SK-N-SH treated with all-trans-retinoic acid at 6 μM for 48 hours (cell line): ENCODE measurements around the gene RBPMS2.
"Not testable (repeated sequence)": the region's sequence is repeated elsewhere in the genome, so short reads cannot be mapped to it uniquely, and the experiment has no call there.

Source experiments
- ARNTL ChIP-seq: fragments of 450-650 bp; formaldehyde crosslinking; IDR thresholded peaks from 2 replicates; pipeline ENCODE4 v1.5.0; 2020; ENCODE audit warnings: low read depth, mild to moderate bottlenecking, moderate library complexity, borderline replicate concordance
- CSDC2 ChIP-seq: fragments of 250-450 bp; sonication (Bioruptor Pico); IDR thresholded peaks from 2 replicates; pipeline ENCODE4 v1.5.0; 2020; ENCODE audit warnings: mild to moderate bottlenecking, moderate library complexity
- ESRRG ChIP-seq: fragments of 250-450 bp; sonication (Bioruptor Pico); IDR thresholded peaks from 2 replicates; pipeline ENCODE4 v1.6.1; 2021; ENCODE audit warnings: mild to moderate bottlenecking
- GLIS3 ChIP-seq: fragments of 250-450 bp; sonication (Bioruptor Pico); IDR thresholded peaks from 2 replicates; pipeline ENCODE4 v1.5.0; 2020; ENCODE audit warnings: mild to moderate bottlenecking, moderate library complexity
- OSR1 ChIP-seq: fragments of 250-450 bp; sonication (Bioruptor Pico); IDR thresholded peaks from 2 replicates; pipeline ENCODE4 v1.8.0; 2022; ENCODE audit warnings: moderate library complexity, mild to moderate bottlenecking, inconsistent platforms
- RARB ChIP-seq: fragments of 250-450 bp; sonication (Bioruptor Pico); IDR thresholded peaks from 2 replicates; pipeline ENCODE4 v1.8.0; 2021; ENCODE audit warnings: mild to moderate bottlenecking, moderate library complexity
- TCF4 ChIP-seq: fragments of 250-450 bp; sonication (Bioruptor Pico); IDR thresholded peaks from 2 replicates; pipeline ENCODE4 v1.8.0; 2021; ENCODE audit warnings: mild to moderate bottlenecking, moderate library complexity, borderline replicate concordance
- ZFP3 ChIP-seq: fragments of 250-450 bp; sonication (Bioruptor Pico); IDR thresholded peaks from 2 replicates; pipeline ENCODE4 v1.5.0; 2020; ENCODE audit warnings: mild to moderate bottlenecking, moderate library complexity
- ZFP30 ChIP-seq: fragments of 450-650 bp; formaldehyde crosslinking; IDR thresholded peaks from 2 replicates; pipeline ENCODE4 v1.5.0; 2022; ENCODE audit warnings: mild to moderate bottlenecking, moderate library complexity
- TF ChIP-seq, protein P1 (sequence below): fragments of 250-450 bp; sonication (Bioruptor Pico); IDR thresholded peaks from 2 replicates; pipeline ENCODE4 v1.8.0; 2020; ENCODE audit warnings: mild to moderate bottlenecking, moderate library complexity, borderline replicate concordance
- TF ChIP-seq, protein P2 (sequence below): fragments of 250-450 bp; sonication (Bioruptor Pico); IDR thresholded peaks from 2 replicates; pipeline ENCODE4 v1.5.0; 2020; ENCODE audit warnings: mild to moderate bottlenecking, moderate library complexity

DNA sequence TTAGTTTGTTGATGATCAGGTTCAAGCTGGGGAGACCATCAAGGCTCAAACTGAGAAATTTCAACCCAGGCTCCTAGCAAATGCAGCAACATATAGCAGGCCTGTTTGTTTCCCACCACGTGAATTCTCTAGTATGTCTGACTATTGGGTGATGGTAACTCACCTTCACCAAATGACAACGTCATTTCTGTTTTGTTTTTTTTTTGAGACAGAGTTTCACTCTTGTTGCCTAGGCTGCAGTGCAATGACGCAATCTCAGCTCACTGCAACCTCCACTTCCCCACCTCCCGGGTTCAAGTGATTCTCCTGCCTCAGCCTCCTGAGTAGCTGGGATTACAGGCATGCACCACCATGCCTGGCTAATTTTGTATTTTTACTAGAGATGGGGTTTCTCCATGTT, 39.6 kb upstream of the RBPMS2 start:
- not testable (repeated sequence) for TF ChIP-seq CSDC2 (CRISPR knock-in tag); RARB (CRISPR knock-in tag); ZFP30 (CRISPR knock-in tag); OSR1 (CRISPR knock-in tag); ARNTL (CRISPR knock-in tag); TCF4 (CRISPR knock-in tag); ESRRG (CRISPR knock-in tag); GLIS3; ZFP3
- TF ChIP-seq, protein P1, sequence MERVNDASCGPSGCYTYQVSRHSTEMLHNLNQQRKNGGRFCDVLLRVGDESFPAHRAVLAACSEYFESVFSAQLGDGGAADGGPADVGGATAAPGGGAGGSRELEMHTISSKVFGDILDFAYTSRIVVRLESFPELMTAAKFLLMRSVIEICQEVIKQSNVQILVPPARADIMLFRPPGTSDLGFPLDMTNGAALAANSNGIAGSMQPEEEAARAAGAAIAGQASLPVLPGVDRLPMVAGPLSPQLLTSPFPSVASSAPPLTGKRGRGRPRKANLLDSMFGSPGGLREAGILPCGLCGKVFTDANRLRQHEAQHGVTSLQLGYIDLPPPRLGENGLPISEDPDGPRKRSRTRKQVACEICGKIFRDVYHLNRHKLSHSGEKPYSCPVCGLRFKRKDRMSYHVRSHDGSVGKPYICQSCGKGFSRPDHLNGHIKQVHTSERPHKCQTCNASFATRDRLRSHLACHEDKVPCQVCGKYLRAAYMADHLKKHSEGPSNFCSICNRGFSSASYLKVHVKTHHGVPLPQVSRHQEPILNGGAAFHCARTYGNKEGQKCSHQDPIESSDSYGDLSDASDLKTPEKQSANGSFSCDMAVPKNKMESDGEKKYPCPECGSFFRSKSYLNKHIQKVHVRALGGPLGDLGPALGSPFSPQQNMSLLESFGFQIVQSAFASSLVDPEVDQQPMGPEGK = not testable (repeated sequence)
- TF ChIP-seq, protein P2, sequence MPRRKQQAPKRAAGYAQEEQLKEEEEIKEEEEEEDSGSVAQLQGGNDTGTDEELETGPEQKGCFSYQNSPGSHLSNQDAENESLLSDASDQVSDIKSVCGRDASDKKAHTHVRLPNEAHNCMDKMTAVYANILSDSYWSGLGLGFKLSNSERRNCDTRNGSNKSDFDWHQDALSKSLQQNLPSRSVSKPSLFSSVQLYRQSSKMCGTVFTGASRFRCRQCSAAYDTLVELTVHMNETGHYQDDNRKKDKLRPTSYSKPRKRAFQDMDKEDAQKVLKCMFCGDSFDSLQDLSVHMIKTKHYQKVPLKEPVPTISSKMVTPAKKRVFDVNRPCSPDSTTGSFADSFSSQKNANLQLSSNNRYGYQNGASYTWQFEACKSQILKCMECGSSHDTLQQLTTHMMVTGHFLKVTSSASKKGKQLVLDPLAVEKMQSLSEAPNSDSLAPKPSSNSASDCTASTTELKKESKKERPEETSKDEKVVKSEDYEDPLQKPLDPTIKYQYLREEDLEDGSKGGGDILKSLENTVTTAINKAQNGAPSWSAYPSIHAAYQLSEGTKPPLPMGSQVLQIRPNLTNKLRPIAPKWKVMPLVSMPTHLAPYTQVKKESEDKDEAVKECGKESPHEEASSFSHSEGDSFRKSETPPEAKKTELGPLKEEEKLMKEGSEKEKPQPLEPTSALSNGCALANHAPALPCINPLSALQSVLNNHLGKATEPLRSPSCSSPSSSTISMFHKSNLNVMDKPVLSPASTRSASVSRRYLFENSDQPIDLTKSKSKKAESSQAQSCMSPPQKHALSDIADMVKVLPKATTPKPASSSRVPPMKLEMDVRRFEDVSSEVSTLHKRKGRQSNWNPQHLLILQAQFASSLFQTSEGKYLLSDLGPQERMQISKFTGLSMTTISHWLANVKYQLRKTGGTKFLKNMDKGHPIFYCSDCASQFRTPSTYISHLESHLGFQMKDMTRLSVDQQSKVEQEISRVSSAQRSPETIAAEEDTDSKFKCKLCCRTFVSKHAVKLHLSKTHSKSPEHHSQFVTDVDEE = not testable (repeated sequence)
